Fibroblast of villous mesenchyme (primary cell): ENCODE results near the gene TCF7L1. TPM values are rescaled to one million over a fixed set of nuclear protein-coding genes. Genes with fewer than 3 reads are reported as not detected.
"Not testable (repeated sequence)": the region's sequence is repeated elsewhere in the genome, so short reads cannot be mapped to it uniquely, and the experiment has no call there.

ENCODE experiments used
- DNase-seq: peaks from one replicate; pipeline ENCODE4 v3.0.0-alpha.2; 2010; ENCODE audit warnings: low read depth
- H3K4me3 ChIP-seq: 2 replicates; pipeline ENCODE4 v1.5.1; 2011; ENCODE audit warnings: low read depth, mild to moderate bottlenecking, low read length
- total RNA-seq: library from RNA; depleted of rRNA; stranded (reverse); fragments of >200 nt; gene quantifications from 2 replicates; pipeline ENCODE4 v1.2.3, GENCODE V29; 2012
- TF ChIP-seq, protein P1 (sequence below): IDR thresholded peaks from 2 replicates; pipeline ENCODE4 v1.5.1; 2012; ENCODE audit warnings: low read depth, mild to moderate bottlenecking, low read length; ENCODE audit not compliant: insufficient read depth

TCF7L1 gene
- total RNA-seq, 1 donor = 4.3 TPM

DNA sequence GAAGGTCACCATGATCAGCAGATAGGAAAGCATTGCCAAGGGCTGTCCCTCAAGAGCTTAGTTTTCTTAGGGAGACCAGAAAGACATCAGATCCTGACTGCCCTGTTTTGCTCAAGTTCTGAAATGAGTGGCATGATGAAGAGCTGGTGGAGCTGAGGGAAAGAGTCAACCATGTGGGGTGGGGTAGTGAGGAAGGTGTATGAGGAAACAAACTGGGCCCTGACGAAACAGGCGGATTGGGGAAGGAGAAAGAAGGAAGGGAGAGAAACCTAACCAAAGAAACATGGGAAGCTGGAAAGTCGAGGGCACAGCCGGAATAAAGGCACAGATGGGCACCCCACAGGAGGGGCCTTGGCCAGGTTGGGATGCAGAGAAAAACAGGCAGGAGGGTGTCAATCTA, 186.6 kb downstream of the TCF7L1 start:
- TF ChIP-seq, protein P1, sequence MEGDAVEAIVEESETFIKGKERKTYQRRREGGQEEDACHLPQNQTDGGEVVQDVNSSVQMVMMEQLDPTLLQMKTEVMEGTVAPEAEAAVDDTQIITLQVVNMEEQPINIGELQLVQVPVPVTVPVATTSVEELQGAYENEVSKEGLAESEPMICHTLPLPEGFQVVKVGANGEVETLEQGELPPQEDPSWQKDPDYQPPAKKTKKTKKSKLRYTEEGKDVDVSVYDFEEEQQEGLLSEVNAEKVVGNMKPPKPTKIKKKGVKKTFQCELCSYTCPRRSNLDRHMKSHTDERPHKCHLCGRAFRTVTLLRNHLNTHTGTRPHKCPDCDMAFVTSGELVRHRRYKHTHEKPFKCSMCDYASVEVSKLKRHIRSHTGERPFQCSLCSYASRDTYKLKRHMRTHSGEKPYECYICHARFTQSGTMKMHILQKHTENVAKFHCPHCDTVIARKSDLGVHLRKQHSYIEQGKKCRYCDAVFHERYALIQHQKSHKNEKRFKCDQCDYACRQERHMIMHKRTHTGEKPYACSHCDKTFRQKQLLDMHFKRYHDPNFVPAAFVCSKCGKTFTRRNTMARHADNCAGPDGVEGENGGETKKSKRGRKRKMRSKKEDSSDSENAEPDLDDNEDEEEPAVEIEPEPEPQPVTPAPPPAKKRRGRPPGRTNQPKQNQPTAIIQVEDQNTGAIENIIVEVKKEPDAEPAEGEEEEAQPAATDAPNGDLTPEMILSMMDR = no peak
- H3K4me3 ChIP-seq = no peak overlapping the region
- no peak for DNase-seq

GRCh38 chr2:85323351-85323987, 190.3 kb downstream of the TCF7L1 start:
- H3K4me3 ChIP-seq = no peak overlapping the region
- TF ChIP-seq, protein P1 = no peak
- no peak for DNase-seq

GRCh38 chr2:85323988-85324367, 190.8 kb downstream of the TCF7L1 start:
- not testable (repeated sequence) for DNase-seq, H3K4me3 ChIP-seq

DNA sequence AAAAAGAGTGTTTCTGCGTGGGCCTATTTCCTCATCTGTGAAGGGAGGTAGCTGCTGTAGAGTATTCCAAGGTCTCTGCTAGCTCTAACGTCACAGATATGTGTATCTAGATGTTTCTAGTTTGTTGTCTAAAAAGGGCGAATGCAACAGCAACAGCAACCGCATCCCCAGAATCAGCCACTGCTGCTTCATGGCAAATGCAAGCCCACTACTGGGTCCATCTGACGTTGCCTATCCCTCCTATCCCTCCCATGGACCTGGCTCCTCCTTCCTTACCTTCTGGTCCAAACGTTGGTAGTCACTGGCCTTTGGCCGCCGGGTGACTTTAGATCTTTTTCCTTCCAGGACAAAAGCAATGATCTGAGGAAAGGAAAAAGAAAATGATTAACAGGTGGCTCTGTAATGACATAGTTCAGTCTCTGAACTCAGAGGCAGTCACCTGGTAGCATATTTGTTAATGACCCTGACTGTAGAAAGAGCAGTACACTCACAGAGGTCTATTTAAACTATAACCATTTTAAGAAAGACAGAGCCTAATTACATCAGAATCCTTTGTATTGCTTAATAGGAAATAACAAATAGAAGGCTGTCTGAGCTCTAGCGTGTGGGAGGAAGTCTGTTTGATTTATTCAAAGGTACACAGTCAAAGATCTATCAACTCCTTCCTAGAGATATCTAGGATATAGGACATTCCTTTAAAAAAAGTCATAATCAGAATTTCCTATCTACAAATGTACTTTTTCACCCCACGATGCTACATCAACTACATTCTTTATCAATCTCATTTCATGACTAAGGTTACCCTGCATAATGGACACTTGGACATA, 191.7 kb downstream of the TCF7L1 start:
- peak; percentile 60 for DNase-seq
- H3K4me3 ChIP-seq = peak overlapping the region; percentile 71
- TF ChIP-seq, protein P1 = no peak

DNA sequence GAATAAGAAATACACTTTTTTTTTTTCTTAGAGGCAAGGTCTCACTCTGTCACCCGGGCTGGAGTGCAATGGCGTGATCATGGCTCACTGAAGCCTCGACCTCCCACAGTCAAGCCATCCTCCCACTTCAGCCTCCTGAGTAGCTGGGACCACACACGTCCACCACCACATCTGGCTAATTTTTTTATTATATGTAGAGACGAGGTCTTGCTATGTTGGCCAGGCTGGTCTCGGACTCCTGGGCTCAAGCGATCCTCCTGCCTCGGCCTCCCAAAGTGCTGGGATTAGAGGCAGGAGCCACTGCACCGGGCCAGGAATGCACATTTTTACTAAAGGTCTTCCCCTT, 192.2 kb downstream of the TCF7L1 start:
- peak overlapping the region; percentile 71 for H3K4me3 ChIP-seq
- no peak for DNase-seq
- TF ChIP-seq, protein P1 = no peak

DNA sequence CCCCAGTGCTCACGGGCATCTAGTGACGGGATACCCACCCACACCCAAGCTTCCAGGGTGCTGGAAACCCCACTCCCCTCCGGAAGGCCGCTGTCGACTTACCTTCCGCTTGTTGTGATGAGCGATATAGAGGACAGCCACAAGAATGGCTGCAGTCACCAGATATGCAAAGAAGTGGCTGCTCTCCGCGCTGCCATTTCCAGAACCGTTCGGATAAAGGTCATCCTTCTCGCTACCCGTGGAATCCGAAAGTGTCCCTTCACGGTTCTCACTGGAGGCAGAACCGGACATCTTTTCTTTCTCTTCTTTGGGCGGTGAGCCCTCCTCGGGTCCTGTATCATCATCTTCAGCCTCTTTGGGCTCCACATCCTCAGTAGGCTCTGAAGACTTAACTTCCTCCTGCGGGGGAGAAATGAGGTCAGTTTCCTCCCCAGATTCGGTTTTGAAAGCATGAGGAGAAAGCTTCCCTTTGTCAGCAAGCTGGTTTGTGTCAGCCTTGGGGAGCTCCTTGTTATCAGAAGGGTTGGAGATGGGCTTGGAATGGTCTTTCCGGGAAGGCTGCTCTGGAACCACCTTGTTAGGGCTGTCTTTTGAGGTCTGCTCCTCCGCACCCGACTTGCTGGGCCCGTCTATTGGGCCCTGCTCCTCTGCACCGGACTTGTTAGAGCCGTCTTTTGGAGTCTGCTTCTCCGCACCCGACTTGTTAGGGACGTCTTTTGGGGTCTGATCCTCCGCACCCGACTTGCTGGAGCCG, 193.4 kb downstream of the TCF7L1 start:
- H3K4me3 ChIP-seq = peak overlapping the region; percentile 71
- DNase-seq = peak; percentile 48
- TF ChIP-seq, protein P1 = no peak
